IPS-18a (cell line): Measurements from ENCODE around the gene MAP2K2.

Source experiments
- H3K27ac ChIP-seq: one replicate; pipeline ENCODE4 v1.5.1; 2013; ENCODE audit warnings: low read length
- H3K27me3 ChIP-seq: one replicate; pipeline ENCODE4 v1.6.1; 2013; ENCODE audit warnings: mild to moderate bottlenecking, low read length; ENCODE audit not compliant: control insufficient read depth, insufficient read depth
- H3K36me3 ChIP-seq: one replicate; pipeline ENCODE4 v1.6.1; 2013; ENCODE audit warnings: low read depth, low read length; ENCODE audit not compliant: control insufficient read depth
- H3K4me1 ChIP-seq: one replicate; pipeline ENCODE4 v1.6.1; 2013; ENCODE audit warnings: low read depth, low read length; ENCODE audit not compliant: control insufficient read depth
- H3K4me3 ChIP-seq: one replicate; pipeline ENCODE4 v1.5.1; 2013; ENCODE audit warnings: low read length
- H3K9ac ChIP-seq: one replicate; pipeline ENCODE4 v1.6.1; 2013; ENCODE audit warnings: mild to moderate bottlenecking, low read length, moderate library complexity
- H3K9me3 ChIP-seq: one replicate; pipeline ENCODE4 v1.6.1; 2013; ENCODE audit warnings: low read depth, low read length; ENCODE audit not compliant: control insufficient read depth

The MAP2K2 gene

DNA sequence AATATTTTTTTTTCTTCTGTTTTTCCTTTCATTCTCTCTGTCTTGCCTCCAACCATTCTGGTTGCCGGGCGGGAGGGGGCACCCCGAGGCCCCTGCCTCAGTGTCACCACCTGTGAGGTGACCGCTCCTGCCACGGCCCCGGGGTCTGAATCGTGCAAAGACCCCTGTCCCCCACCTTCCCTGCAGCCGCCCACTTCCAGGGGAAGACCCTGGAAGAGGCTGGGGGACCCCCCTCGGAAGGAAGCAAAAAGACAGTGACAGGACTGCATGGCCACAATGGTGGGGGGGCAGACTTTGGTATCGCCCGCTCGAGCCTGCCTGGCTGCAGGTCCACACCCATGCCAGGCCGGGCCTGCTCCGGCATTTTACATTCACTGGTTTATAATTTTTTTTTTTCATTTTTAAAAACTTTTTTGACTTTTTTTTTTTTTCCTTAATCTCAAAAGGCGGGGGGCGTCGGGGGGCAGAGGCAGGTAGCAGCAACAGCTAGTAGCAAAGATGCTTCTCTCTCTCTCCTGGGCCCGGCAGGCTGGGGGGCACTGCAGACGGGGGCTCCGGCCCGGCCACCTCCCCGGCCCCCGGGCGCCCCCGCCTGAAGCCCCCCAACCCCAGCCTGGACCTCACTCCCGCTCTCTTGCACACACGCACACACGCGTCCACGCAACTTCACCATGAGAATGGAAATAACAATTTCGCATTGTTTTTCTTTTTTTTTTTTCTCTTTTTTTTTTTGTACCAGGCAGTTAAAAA lies 79.8 kb downstream of the MAP2K2 start:
- Histone ChIP-seq H3K27me3 (no peaks in the 10 kb centered on the region), H3K9ac (no peak overlapping the region), H3K9me3 (no peaks in the 10 kb centered on the region), H3K36me3 (no peaks in the 10 kb centered on the region), H3K27ac (no peak overlapping the region), H3K4me3 (no peak overlapping the region), H3K4me1 (no peaks in the 10 kb centered on the region)

DNA sequence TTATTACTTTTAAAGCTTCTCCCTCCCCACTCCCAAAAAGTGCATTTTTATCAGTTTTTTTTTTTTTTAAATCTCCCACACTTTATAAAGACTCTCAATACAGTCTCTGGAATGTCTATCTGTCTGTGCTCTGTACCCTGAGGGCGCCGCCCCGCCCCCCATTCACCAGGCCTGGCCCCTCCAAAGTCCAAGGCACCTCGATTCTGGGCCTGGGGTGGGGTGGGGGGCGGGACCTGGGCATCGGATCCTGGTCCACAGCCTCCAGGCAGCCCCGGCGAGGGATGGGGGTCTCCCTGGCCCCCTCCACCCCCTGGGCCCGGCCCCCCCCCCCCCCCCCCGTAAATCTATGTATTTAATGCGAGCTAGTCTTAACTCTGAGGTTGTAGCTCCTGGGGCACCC lies 80.5 kb downstream of the MAP2K2 start:
- H3K4me3 ChIP-seq: no peak overlapping the region
- H3K27me3 ChIP-seq: no peaks in the 10 kb centered on the region
- H3K27ac ChIP-seq: no peak overlapping the region
- no peaks in the 10 kb centered on the region for H3K9me3 ChIP-seq
- no peaks in the 10 kb centered on the region for H3K4me1 ChIP-seq
- no peak overlapping the region for H3K9ac ChIP-seq
- H3K36me3 ChIP-seq: no peaks in the 10 kb centered on the region

DNA sequence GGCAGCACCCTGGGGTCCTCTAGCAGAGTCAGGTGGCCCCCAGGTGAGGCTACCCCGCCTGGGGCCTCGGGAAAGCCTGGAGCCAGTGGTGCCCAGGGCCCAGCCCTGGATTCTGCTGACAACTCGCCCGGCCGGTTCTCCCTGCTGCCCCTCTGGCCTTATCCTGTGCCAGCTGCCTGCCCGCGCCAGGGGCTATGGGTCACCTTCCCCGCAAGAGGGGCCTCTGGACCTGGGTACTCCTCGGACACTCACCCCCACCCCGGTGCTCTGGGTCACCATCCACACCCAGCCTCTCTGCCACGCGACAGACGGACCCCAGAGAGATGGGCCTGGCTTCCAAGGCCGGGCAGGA lies 81.2 kb downstream of the MAP2K2 start:
- Histone ChIP-seq H3K4me1 (no peaks in the 10 kb centered on the region), H3K9ac (no peak overlapping the region), H3K36me3 (no peaks in the 10 kb centered on the region), H3K9me3 (no peaks in the 10 kb centered on the region), H3K4me3 (no peak overlapping the region), H3K27me3 (no peaks in the 10 kb centered on the region), H3K27ac (no peak overlapping the region)

DNA sequence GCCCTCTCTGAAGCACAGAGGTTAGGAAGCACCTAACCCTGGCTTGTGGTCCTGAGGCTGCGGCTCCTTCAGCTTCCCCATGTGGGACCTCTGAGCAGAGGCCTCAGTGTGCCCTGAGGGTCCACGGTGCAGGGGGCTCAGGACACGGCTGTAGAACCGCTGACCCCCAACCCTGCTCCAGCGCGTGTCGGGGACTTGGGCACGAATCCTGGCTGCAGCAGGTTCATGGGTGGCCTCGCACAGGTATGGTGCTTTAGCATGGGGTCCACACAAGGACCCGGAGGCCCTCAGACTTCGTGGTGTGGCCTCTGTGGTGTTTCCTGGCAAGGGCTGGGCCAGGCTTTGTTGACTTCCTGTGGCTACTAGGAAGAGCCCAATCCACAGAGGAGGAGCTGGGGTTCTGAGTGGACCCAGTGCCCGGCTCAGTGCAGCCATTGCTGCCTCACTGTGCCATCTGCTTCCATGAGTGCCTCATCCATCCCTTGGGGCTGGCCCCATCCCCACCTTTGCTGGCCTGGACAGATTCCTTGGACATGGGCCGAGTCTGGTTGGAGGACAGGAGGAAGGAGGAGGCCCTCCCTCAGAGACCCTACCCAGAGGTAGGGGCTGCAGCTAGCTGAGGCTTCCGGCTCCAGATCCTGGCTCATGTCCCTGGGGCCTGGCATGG lies 81.7 kb downstream of the MAP2K2 start:
- no peaks in the 10 kb centered on the region for H3K36me3 ChIP-seq
- no peak overlapping the region for H3K27ac ChIP-seq

More for the DNA sequence above, 81.7 kb downstream of the MAP2K2 start:
- Histone ChIP-seq H3K4me3 (no peak overlapping the region), H3K9ac (no peak overlapping the region), H3K9me3 (no peaks in the 10 kb centered on the region), H3K4me1 (no peaks in the 10 kb centered on the region), H3K27me3 (no peaks in the 10 kb centered on the region)
